Activated effector memory CD4-positive, alpha-beta T cell treated with anti-CD3 and anti-CD28 coated beads, Interleukin-2, amount 50 U/mL, for 16 hours (primary cell): Measurements from ENCODE around the gene CD8A.
"Not testable (repeated sequence)": the region's sequence is repeated elsewhere in the genome, so short reads cannot be mapped to it uniquely, and the experiment has no call there.

Source experiments
- DNase-seq: peaks from one replicate; pipeline ENCODE4 v3.0.0-alpha.2; 2020

The CD8A gene

DNA sequence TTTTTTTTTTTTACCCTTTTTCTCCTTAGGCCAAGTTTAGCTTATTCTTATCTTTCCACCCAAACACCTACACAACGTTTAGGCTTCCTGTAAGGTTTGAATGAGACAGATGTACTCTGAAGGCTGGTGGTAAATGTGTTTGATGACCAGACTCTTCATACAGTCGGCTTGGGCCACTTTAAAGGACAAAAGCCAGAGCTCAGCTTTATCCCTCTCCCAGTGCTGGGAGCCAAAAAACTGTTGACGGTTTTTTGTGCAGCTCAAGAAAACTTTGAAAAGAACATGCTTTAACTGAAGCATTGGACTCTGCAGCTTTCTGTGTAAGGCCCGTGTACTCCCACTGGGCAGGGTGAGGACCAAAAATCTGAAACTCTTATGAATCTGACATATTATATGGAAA lies 15.4 kb downstream of the CD8A start:
- DNase-seq = no peak

DNA sequence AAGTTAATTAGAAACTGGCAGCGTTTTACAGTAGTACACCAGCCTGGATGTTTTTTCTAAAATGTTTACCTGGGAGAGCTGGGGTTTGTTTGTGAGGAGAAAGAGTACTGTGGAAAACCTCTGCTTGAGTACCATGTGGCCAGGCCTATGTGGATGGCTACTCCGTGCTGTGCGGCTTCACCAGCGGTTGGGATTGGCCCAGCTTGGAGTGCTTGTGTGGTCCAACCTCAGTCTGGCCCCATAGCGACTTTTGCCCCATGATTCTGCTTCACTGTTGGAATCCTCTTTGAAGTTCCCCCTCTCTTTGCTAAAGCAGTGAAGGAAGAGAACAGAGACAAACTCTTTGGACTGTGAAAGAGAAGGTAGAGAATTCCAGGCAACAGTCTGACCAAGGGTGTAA lies 15.9 kb downstream of the CD8A start:
- DNase-seq = no peak

DNA sequence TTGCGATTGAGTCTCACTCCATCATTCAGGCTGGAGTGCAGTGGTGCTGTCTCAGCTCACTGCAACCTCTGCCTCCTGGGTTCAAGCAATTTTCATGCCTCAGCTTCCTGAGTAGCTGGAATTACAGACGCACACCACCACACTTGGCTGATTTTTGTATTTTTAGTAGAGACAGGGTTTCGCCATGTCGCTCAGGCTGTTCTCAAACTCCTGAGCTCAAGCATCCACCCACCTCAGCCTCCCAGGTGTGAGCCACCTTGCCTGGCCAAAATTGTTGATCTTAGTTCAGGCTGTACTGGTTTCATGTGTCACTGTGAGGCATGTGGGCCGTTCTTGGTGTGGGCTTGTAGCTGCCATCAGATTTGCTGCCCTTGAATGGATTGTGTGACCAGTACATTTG lies 18.1 kb downstream of the CD8A start:
- no peak for DNase-seq

DNA sequence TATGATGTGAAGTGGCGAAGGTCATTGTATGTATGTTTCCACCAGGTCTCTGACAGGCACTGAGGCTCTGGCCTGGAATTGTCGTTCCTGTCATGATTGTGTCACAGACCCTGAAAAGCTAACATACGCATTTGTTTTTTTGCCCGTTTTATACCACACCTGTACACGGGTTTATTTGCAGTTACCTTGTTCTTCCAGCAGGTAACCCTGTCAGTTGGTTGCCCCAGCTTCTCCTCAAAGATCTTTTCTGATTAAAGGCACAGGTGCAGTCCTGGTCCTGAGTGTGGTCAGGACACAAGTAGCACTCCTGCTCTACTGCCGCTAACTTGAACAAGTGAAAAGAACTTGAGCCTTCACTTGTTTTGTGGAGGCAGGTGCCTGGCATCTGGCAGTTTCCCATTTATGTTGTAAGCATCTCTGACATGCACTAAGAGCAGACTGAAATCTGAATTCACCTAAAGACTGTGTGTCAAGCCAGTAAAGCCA lies 19.9 kb downstream of the CD8A start:
- DNase-seq = no peak

DNA sequence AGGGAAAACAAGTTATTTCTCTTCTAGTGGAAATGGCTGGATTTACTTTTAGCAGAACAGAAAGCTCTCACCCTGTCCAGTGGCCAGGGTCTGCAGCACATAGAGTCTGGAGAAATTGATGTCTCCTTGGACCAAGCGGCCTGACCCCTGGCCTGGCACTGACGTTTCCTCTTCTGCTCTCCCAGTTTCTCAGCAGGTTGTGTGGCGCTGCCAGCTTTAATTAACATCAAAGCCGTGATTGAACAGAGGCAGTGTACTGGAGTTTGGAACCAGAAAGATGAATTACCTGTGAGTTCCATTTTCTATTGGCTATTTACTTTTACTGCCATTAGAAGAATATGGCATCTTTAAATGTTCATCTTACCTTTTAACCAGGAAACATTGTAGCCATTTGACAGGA lies 20.9 kb downstream of the CD8A start:
- no peak for DNase-seq

DNA sequence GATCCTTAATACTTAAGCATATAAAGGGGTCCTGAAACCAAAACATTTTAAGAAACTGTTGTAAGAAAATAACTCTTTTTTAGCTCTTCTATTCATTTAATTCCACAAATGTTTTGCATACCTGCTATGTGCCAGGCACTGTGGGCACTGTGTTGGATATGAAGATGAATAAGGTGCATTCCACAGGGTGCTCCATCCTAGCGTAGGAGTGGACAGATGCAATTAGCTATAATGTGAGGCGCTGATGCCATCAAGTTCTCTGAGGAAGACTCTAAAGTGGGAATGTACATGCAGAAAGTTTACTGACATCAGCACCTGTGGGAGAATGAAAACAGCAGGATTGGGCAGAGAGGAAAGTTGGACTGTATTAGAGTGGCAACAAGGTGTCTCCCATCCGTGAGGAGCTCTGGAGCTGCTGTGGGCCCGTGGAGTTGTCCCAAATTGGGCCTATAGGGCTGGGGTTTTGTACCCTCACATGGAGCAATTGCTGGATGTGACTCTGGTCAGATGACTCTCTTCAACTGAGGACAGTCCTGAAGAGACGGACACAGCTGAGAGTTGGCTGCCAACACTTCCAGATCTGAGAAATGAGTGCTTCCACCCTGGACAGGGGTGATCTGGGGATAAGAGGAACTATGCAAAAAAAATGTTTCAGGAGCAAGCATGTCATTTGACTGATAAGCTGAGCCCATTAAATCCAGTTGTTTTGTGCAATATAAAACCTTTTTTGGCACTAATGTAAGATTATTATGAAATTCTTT lies 22.3 kb downstream of the CD8A start:
- DNase-seq = no peak

DNA sequence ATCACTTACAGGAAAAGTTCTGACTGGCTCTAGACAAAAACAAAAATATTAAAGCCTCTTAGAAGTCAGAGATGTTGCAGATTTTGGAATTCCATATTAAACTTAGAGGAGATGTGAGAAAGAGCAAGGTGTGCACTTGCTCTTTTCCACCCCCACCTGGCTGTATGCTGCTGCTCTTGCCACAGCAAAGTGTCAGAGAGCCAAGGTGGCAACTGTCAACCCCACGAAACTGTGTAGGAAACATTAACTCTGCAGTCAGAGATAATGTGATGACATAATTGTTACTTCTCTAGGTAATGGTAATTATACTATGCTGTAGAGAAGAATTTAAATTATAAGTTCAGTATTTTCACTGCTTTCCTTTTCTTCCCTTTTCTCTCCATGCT lies 25.4 kb downstream of the CD8A start:
- DNase-seq = no peak

DNA sequence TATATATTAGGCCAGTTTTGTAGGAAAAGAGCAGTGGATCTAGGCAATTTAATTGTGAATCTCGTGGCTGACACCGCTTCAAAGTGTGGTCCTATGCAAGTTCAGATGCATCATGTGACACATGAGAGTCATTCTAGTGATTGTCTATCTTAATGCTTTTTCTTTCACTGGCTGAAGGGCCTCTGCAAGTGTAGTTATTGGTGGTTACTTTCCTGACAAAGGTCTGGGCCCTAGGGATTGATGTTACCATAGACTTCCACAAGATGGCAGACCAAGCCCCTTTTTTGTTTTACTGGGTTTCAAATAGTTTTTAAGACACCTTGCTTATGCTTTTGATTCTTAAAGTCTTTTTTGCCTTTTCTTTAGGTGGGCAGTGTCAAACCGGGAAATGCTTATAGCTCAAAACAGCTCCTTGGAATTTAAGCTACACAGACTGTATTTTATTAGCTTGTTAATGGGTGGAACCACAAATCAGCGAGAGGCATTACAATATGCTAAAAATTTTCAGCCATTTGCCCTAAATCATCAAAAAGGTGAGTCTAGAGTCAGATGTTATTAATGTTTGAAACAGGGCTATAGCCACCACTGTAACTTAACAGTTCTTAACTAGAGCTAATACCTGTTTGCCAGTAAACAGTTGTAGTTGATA lies 25.9 kb downstream of the CD8A start:
- no peak for DNase-seq

DNA sequence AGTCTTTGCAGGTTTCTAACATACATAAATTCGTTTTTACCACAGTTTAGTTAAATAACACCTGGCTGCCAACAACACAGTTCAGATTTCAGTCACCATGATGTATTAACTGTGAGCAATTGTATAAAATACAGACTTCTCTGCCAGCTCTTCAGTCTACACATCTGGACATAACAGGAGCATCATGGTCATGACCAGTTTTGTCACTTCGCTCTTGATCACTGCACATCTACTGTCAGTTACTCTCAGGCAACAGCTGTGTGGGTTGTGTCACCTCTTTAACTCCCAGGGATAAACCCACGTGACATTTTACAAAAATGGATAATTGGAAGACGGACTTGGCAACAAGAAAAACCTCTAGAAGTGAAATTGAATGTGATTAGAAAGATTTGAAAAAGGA lies 30.3 kb downstream of the CD8A start:
- no peak for DNase-seq

DNA sequence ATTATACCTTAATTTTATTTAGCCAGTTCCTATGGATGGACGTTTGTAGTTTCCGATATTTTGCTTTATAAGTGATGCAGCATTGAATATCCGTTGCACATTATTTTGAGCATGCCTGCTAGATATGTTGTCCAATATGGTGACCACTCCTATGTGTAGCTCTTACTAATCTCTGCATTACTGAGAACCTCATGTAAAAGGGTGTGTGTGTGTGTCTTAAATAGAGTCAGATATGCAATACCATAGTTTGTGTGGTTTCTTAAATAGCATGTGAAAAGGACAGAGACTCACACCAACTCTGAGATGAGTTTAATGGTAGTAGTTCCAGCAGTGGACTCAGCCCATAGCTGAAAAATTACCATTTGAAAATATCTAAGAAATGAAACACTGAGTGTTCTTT lies 32.3 kb downstream of the CD8A start:
- DNase-seq = no peak

DNA sequence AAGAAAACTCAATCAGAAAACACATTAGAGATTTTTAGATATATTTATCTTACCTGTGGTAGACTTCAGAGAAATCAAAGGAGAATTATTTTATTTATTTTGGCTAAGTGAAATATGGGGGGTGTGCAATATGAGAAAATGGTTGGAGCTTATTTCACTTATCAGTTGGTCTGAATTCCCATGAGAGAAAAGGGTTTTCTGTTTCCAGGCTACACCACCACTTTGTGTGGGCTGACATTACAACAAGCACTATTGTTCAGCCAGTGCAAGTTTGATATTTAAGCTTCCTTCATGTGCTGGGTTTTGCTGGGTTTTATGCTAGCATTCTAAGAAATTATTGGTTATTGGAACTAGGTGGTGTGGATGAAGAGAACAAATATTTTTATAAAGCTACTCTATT lies 37.1 kb downstream of the CD8A start:
- no peak for DNase-seq

DNA sequence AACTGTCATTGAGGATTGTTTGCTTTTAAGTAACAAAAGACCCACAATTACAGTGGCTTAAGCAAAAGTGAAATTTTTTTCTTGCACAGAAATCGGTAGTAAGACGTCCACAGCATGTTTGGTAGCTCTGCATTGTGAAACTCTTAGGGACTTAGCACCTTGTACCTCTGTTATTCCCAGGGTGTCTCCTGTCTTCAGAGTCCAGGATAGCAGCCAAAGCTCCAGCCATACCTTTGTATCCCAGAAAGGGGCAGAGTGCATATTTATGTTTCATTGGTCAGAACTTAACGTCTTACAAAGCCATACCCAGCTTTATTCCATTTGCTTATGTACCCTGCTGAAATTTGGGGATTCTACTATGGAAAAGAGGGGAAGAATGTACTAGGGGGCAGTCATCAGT lies 37.8 kb downstream of the CD8A start:
- DNase-seq = no peak

DNA sequence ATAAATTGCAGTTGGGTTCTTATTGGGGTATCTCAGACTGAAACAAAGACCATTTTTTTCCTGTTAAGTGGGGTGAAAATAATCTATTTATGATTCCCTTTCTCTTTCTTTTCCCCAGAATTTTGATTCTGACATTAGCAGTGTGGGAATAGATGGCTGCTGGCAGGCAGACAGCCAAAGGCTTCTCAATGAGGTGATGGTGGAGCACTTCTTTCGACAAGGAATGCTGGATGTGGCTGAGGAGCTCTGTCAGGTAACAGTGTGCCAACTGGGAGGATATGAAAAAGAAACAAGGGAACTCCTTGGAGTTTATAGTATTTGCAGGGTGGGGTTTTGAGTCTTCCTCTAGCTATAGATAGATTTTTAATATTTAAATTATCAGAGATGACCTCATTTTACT lies 38.9 kb downstream of the CD8A start:
- no peak for DNase-seq

DNA sequence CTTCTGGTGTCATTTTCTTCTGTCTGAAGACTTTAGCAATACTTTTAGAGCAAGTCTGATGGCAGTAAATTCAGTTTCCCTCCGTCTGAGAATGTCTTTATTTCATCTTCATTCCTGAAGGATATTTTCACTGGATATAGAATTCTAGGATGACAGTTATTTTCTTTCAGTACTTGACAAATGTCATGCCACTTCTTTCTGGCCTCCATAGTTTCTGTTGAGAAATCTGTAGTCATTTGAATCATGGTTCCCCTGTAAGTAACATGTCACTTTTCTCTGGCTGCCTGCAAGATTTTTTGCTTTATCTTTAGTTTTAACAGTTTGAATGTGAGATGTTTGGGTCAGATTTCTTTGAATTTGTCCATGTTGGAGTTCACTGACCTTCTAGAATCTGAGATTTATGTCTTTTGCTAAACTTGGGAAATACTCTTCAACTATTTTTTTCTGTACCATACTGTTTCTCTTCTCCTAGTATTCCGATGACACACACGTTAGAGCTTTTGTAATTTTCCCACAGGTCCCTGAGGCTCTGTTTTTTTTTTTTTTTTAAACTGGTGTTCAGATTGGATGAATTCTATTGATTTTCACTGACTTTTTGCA lies 40.4 kb downstream of the CD8A start:
- no peak for DNase-seq

DNA sequence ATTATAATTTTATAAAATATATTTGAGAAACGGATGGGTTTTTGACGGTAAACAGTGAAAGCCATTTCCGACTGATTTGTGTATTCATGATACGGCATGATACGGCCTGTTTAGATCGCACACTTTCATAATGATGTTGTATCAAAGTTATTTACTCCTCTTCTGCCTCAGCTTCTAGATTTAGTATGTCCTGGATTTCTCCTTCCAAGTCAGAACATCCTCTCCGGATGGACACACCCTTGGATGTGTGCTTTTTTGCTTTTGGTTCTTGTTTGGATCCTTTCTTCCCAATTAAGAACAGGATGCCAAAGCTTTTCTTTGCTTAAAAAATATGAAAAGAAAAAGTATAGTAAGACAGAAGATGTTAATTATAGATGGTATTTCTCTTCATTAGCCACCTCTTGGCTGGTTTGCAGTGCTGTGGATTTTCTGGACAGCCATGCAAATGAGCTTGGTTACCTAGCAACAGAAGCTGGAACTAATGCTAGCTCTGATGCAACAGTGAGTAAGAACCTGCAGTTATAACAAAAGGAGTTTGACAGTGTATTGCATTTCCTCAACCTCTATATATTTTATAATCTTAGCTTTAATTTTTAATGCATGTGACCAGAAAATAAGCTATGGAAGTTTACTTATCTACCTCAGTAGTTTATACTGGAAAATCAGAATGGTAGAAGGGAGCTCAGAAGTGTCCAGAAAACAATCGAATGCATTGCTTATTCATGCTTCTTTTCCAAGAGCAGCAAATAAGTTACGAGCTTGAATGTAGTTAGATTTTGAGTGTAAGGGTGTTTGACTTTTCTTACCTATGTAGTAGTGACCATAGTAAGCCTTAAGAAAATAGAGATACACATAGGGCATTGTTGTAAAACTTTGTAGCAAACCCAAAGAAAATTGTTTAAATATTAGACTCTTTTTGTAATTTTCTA lies 42.7 kb downstream of the CD8A start:
- DNase-seq = no peak

DNA sequence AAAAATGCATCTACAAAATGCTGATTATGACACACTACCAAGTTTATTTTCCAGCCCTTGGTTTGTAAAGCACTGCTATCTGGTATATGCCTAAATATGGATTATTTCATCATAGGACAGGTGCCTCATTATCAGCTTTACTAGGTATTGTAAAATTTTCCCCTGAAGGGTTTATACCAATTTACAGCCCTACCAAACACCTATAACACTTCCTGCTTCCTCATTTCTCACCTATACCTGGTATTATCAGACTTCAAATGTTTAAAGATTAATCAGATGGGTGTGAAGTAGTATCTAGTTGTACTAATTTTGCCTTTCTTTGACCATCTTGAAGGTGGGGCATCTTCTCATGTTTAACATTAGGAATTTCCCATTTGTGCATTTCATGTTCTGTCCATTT lies 43.8 kb downstream of the CD8A start:
- DNase-seq = no peak

DNA sequence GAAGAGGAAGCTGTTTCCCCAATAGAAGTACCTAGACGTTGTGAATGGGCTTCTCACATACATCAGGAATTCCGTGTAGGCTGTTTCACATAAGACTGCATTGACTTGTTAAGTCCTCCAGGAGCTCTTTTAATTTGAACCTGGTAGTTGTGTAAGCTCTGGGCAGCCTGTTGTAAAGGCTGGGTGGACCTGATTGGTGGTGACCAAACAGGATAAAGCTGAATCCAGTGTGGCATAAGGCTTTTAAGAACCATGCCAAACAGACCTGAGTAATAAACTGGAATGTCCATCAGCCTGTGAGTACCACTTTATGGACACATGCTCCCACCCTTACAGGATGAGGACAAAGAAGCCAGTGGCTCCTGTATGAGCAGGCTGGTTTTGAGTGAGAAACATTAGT lies 46.6 kb downstream of the CD8A start:
- DNase-seq = no peak

DNA sequence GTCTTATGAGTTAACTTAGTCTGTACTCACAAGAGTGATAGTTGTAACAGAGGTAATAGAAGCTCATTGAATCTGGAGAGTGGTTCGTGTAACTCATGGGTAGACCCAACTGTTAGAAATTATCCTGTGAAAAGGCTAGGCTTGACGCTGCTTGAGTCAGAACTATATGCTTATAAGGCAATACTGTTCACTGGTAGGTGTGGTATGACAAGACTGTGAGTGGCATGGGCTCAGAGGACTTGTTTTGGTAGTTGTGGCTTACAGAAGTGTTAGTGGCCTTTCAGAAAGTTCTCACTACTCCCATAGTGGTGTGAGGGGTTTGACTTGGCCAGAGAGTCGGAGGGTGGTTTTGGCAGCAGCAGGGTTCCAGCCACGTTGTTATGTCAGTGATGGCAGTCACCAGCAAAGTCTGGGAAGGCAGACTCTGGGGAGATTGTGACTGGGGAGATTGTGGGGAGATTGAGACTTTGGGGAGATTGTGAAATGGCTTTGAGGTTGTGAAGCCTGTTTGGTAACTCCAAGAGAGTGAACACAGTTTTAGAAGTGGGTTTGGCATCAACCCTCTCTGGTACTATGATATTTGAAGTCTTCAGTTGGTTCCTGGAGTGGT lies 48.7 kb downstream of the CD8A start:
- not testable (repeated sequence) for DNase-seq

DNA sequence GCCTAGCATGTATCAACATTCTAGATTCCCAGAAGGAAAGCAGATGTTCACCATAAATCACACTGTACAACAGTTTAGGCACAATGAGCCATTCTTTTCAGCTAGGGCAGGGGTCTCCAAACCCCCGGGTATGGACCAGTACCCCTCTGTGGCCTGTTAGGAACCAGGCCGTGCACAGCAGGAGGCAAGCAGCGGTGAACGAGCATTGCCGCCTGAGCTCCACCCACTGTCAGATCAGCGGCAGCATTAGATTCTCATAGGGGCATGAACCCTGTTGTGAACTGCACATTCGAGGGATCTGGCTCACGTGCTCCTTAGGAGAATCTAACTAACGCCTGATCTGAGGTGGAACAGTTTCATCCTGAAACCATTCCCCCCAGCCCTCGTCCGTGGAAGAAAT lies 50.8 kb downstream of the CD8A start:
- DNase-seq = not testable (repeated sequence)

DNA sequence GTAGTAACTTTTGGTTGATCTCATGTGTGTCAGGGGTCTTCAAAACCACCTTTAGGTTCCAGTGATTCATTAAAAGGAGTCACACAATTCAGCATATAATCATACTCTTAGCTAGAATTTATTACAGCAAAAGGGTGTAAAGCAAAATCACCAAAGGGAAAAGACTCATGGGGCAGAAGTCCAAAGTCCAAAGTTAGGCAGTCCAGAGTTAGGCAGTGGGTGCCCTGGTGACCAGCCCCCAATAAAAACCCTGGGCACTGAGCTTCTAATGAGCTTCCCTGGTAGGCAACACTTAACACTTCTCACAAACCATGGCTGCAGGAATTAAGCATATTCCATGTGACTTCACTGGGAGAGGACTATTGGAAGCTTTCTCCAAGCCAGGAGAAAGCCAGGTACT lies 51.2 kb downstream of the CD8A start:
- not testable (repeated sequence) for DNase-seq

DNA sequence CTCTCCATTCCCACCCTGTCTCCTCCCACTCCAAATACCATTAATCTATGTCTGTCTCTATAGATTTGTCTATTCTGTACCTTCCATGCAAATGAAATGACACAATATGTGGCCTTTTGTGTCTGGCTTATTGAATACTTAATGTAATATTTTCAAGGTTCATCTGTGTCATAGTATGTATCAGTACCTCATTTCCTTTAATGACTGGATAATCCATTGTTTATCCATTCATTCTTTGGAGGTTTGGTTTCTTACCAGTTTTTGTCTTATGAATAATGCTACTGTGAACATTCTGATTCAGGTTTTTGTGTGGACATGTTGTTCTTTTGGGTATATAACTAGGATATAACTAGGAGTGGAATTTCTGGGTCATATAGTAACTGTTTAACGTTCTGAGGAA lies 55.8 kb downstream of the CD8A start:
- not testable (repeated sequence) for DNase-seq
